Measurements from ENCODE around the gene LMOD3.

LMOD3 gene

DNA sequence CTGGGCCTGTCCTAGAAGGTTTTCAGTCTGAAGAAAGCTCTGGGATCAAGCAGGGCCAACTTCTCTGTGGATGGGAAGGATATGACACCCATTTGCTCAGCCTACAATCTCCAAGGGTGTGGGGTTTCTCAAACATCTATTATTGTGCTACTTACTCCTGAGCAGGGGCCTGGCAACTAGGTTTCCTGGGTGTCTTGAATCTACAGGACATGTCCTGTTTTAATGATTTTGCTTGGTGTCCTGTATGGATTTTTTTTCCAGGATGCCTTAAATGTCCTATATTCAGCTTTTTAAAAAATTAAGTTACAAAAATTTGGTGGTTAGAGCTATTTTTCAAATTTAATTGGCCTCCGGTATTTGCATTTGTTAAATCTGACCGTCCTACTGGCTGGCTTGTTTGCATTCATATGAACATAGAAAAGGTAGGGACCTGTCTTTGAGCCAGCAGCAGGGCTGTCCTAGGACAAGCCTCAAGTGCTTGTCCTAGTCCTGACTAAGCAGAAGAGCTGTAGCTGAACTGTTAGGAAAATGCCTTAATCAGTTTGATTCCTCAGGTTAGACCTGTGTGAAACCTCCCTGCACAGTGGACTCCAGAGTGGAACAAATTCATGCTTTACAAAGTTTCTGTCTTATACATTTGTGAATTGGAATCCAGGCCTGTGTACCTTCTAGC, 40.0 kb upstream of the LMOD3 start:
- no peak for TF ChIP-seq TAF1 (IDR thresholded peaks at IDR 0.05; ENCODE audit: borderline replicate concordance, insufficient read depth, low read length)
- no peak for TF ChIP-seq POLR2AphosphoS5 (IDR thresholded peaks at IDR 0.05; ENCODE audit: low read depth, low read length)
- no peak for TF ChIP-seq SIN3A (IDR thresholded peaks at IDR 0.05; ENCODE audit: borderline replicate concordance, insufficient read depth, low read length)
- TF ChIP-seq, protein P1, sequence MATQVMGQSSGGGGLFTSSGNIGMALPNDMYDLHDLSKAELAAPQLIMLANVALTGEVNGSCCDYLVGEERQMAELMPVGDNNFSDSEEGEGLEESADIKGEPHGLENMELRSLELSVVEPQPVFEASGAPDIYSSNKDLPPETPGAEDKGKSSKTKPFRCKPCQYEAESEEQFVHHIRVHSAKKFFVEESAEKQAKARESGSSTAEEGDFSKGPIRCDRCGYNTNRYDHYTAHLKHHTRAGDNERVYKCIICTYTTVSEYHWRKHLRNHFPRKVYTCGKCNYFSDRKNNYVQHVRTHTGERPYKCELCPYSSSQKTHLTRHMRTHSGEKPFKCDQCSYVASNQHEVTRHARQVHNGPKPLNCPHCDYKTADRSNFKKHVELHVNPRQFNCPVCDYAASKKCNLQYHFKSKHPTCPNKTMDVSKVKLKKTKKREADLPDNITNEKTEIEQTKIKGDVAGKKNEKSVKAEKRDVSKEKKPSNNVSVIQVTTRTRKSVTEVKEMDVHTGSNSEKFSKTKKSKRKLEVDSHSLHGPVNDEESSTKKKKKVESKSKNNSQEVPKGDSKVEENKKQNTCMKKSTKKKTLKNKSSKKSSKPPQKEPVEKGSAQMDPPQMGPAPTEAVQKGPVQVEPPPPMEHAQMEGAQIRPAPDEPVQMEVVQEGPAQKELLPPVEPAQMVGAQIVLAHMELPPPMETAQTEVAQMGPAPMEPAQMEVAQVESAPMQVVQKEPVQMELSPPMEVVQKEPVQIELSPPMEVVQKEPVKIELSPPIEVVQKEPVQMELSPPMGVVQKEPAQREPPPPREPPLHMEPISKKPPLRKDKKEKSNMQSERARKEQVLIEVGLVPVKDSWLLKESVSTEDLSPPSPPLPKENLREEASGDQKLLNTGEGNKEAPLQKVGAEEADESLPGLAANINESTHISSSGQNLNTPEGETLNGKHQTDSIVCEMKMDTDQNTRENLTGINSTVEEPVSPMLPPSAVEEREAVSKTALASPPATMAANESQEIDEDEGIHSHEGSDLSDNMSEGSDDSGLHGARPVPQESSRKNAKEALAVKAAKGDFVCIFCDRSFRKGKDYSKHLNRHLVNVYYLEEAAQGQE (IDR thresholded peaks at IDR 0.05; ENCODE audit: insufficient read depth in 1 of 2, low read depth in 2 of 2, low read length in 2 of 2): no peak
- TF ChIP-seq FOXP2 (optimal IDR thresholded peaks at IDR 0.05; ENCODE audit: borderline replicate concordance, extremely low read depth, extremely low read length, insufficient read depth): no peak

DNA sequence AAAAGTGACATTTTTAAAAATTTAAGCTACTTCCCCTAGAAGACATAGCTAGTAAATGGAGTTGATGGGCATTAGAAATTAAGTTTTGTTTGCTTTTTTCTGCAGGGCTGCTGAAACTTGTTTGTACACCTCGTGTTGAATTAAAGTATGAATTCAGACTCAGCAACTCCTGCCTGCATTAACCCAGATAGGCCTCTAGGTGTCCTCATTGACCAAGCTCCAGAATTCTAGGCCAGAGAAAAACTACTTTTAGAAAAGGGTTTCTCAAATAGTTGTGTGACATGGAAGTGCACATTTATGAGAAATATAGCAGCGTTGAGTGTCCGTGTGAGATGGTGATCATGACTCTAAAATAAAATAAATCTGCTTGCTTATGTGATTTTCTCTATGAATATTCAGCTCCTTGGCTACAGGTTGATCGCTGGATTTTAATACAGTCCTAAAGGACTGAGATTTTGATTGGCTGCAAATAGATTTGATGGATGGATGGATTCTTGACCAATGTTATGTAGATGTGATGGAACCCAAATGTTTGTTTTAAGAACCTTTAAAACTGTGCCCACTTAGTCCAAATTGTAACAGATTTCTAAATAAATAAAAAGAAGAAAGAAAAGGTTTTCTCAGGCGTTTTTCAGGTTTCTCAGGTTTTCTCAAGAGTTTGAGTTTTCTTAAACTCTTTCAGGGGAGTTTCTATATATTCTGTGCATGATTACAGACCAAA, 39.4 kb upstream of the LMOD3 start:
- TF ChIP-seq, protein P1 (IDR thresholded peaks at IDR 0.05; ENCODE audit: insufficient read depth in 1 of 2, low read depth in 2 of 2, low read length in 2 of 2): no peak
- TF ChIP-seq POLR2AphosphoS5 (IDR thresholded peaks at IDR 0.05; ENCODE audit: low read depth, low read length) (no peak), FOXP2 (optimal IDR thresholded peaks at IDR 0.05; ENCODE audit: borderline replicate concordance, extremely low read depth, extremely low read length, insufficient read depth) (no peak), SIN3A (IDR thresholded peaks at IDR 0.05; ENCODE audit: borderline replicate concordance, insufficient read depth, low read length) (no peak), TAF1 (IDR thresholded peaks at IDR 0.05; ENCODE audit: borderline replicate concordance, insufficient read depth, low read length) (no peak)

DNA sequence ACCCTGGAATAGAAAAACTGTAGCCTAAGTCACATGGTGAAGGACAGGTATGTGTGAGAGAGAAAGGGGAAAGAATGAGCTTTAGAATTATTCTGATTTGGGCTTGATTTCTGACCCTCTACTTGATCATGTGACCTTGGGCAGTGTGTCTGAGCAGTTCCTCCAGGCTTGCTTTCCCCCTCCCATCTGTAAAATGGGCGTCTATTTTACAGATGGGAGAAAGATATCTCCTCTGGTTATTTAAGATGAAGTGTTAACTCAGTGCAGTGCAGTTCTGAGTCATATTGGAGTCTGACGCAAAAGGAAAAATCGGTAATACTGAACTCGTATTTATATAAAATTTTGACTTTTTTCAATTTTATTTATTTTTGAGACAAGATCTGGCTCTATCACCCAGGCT, 38.1 kb upstream of the LMOD3 start:
- TF ChIP-seq FOXP2 (optimal IDR thresholded peaks at IDR 0.05; ENCODE audit: borderline replicate concordance, extremely low read depth, extremely low read length, insufficient read depth): no peak
- no peak for TF ChIP-seq POLR2AphosphoS5 (IDR thresholded peaks at IDR 0.05; ENCODE audit: low read depth, low read length)
- no peak for TF ChIP-seq TAF1 (IDR thresholded peaks at IDR 0.05; ENCODE audit: borderline replicate concordance, insufficient read depth, low read length)
- no peak for TF ChIP-seq SIN3A (IDR thresholded peaks at IDR 0.05; ENCODE audit: borderline replicate concordance, insufficient read depth, low read length)
- TF ChIP-seq, protein P1 (IDR thresholded peaks at IDR 0.05; ENCODE audit: insufficient read depth in 1 of 2, low read depth in 2 of 2, low read length in 2 of 2): no peak

DNA sequence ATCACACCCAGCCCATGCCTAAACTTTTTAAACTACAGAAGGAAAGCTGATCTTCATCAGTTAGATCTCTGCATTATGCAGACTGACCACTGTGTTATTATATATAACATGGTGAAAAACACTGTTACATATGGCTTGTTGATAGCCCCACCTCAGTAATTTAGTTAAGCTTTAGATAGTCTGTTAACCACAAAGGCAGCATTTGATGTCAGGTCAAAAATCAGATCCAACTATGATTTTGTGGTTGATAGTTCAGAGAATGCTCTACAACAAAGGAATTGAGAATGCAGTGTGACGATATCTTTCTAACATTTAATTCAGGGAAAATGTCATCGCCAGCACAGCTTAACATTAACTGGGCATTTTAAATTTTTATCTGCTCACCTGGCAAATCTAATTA, 37.7 kb upstream of the LMOD3 start:
- TF ChIP-seq FOXP2 (optimal IDR thresholded peaks at IDR 0.05; ENCODE audit: borderline replicate concordance, extremely low read depth, extremely low read length, insufficient read depth) (no peak), POLR2AphosphoS5 (IDR thresholded peaks at IDR 0.05; ENCODE audit: low read depth, low read length) (no peak), TAF1 (IDR thresholded peaks at IDR 0.05; ENCODE audit: borderline replicate concordance, insufficient read depth, low read length) (no peak), SIN3A (IDR thresholded peaks at IDR 0.05; ENCODE audit: borderline replicate concordance, insufficient read depth, low read length) (no peak)
- TF ChIP-seq, protein P1 (IDR thresholded peaks at IDR 0.05; ENCODE audit: insufficient read depth in 1 of 2, low read depth in 2 of 2, low read length in 2 of 2): no peak

All from PFSK-1 (cell line).